HCT116 (cell line): ENCODE data around the gene HOXD8. TPM values are rescaled to one million over a fixed set of nuclear protein-coding genes. Genes with fewer than 3 reads are reported as not detected.

Experiments
- ATAC-seq: fragments of 200-7000 bp; cut with Tn5 transposase; 2 replicates; pipeline ENCODE4 v1.9.1; 2020; ENCODE audit warnings: mild to moderate bottlenecking, moderate library complexity
- BruUV-seq: library from RNA; stranded (reverse); fragments of 400-500 nt; replicated peaks from 2 replicates; lab custom pipeline; 2021; lab: Mats Ljungman, UMichigan
- CTCF ChIA-PET: fragments of 300-600 bp; sonication (Branson Sonifier 250); formaldehyde crosslinking; loops from one replicate; lab custom pipeline; 2021; ENCODE audit warnings: antibody characterized with exemption; lab: Charles Lee
- POLR2A ChIA-PET: fragments of 300-600, 350-600 bp; sonication (Branson Sonifier 250); formaldehyde crosslinking; loops from one replicate; lab custom pipeline; 2021; ENCODE audit warnings: antibody characterized with exemption; lab: Charles Lee
- RAD21 ChIA-PET, 2 experiments: fragments of 300-600 bp; sonication (Branson Sonifier 250); formaldehyde crosslinking; loops; one replicate each; lab custom pipeline; 2023; ENCODE audit warnings: low total read pairs in 2 of 2; ENCODE audit not compliant: uncharacterized antibody in 2 of 2, unreplicated experiment in 2 of 2, low non-redundant PET in 1 of 2; lab: Charles Lee
- DNase-seq: peaks from one replicate; pipeline ENCODE4 v3.0.0-alpha.2; 2010; ENCODE audit warnings: low read depth, low spot score
- H2AFZ ChIP-seq: fragments of 200-600 bp; shearing (Covaris generic), sonication (generic); 2 replicates; pipeline ENCODE4 v1.6.1; 2017; ENCODE audit warnings: low read depth, mixed run types, mixed read lengths, antibody characterized with exemption, low read length; ENCODE audit not compliant: poor library complexity, severe bottlenecking
- H3K27ac ChIP-seq: 2 replicates; pipeline ENCODE4 v1.5.1; 2012; ENCODE audit warnings: low read depth, low read length
- H3K27me3 ChIP-seq: fragments of 200-600 bp; sonication (generic); 2 replicates; pipeline ENCODE4 v1.6.1; 2016; ENCODE audit warnings: mixed run types, low read length, mixed read lengths; ENCODE audit not compliant: insufficient read depth
- H3K36me3 ChIP-seq, 2 experiments: fragments of 200-500 bp in 1 of 2; fragments of 200-600 bp in 1 of 2; sonication (Bioruptor generic) in 1 of 2; sonication (generic) in 1 of 2; 2 replicates each; pipeline versions ENCODE4 v1.5.1 to v1.6.1; 2014 to 2016; ENCODE audit warnings: low read length in 2 of 2, inconsistent platforms in 1 of 2, mixed read lengths in 1 of 2, mixed run types in 1 of 2; ENCODE audit not compliant: insufficient read depth in 2 of 2, control insufficient read depth in 1 of 2
- H3K4me1 ChIP-seq, 2 experiments: fragments of 200-600 bp in 1 of 2; sonication (generic) in 1 of 2; 2 replicates each; pipeline versions ENCODE4 v1.5.1 to v1.6.1; 2012 to 2017; ENCODE audit warnings: low read length in 2 of 2, inconsistent platforms in 1 of 2, mild to moderate bottlenecking in 1 of 2, mixed read lengths in 1 of 2, mixed run types in 1 of 2, moderate library complexity in 1 of 2; ENCODE audit not compliant: insufficient read depth in 2 of 2, control insufficient read depth in 1 of 2
- H3K4me2 ChIP-seq: fragments of 200-600 bp; sonication (generic); 2 replicates; pipeline ENCODE4 v1.6.1; 2017; ENCODE audit warnings: mixed run types, low read length, mixed read lengths
- H3K4me3 ChIP-seq, 2 experiments: fragments of 200-600 bp in 1 of 2; sonication (generic) in 1 of 2; replicated peaks in 1 of 2; 2 replicates each; pipeline ENCODE4 v1.5.1; 2011 to 2016; ENCODE audit warnings: low read length in 2 of 2, control low read depth in 1 of 2, low read depth in 1 of 2, mild to moderate bottlenecking in 1 of 2, mixed read lengths in 1 of 2, mixed run types in 1 of 2
- H3K79me2 ChIP-seq: fragments of 200-600 bp; sonication (generic); 2 replicates; pipeline ENCODE4 v1.6.1; 2017; ENCODE audit warnings: mild to moderate bottlenecking, mixed run types, low read length, moderate library complexity, mixed read lengths; ENCODE audit not compliant: insufficient read depth
- H3K9ac ChIP-seq: fragments of 200-600 bp; sonication (generic); 2 replicates; pipeline ENCODE4 v1.6.1; 2016; ENCODE audit warnings: low read length, mixed read lengths
- H3K9me2 ChIP-seq: fragments of 200-600 bp; sonication (generic), shearing (Covaris generic); 2 replicates; pipeline ENCODE4 v1.6.1; 2017; ENCODE audit warnings: mixed run types, mild to moderate bottlenecking, moderate library complexity; ENCODE audit not compliant: insufficient read depth
- H3K9me3 ChIP-seq, 2 experiments: fragments of 200-500 bp in 1 of 2; fragments of 200-600 bp in 1 of 2; sonication (Bioruptor generic) in 1 of 2; sonication (generic) in 1 of 2; 2 replicates each; pipeline ENCODE4 v1.6.1; 2014 to 2017; ENCODE audit warnings: low read length in 2 of 2, mixed read lengths in 2 of 2, inconsistent platforms in 1 of 2, low read depth in 1 of 2, mild to moderate bottlenecking in 1 of 2, mixed run types in 1 of 2, moderate library complexity in 1 of 2; ENCODE audit not compliant: control insufficient read depth in 1 of 2, insufficient read depth in 1 of 2
- H4K20me1 ChIP-seq: fragments of 200-600 bp; sonication (generic), shearing (Covaris generic); 2 replicates; pipeline ENCODE4 v1.6.1; 2017; ENCODE audit warnings: mixed run types, mild to moderate bottlenecking, moderate library complexity; ENCODE audit not compliant: insufficient read depth
- ATF3 ChIP-seq: IDR thresholded peaks from 2 replicates; pipeline ENCODE4 v1.6.1; 2012
- CEBPB ChIP-seq: IDR thresholded peaks from 2 replicates; pipeline ENCODE4 v1.6.1; 2012; ENCODE audit warnings: low read depth
- ELF1 ChIP-seq: IDR thresholded peaks from 2 replicates; pipeline ENCODE4 v1.6.1; 2012; ENCODE audit warnings: low read depth, borderline replicate concordance
- EZH2phosphoT487 ChIP-seq: fragments of 200-600 bp; IDR thresholded peaks from 2 replicates; pipeline ENCODE4 v1.6.1; 2018; ENCODE audit warnings: antibody characterized with exemption, borderline replicate concordance
- RAD21 ChIP-seq: IDR thresholded peaks from 2 replicates; pipeline ENCODE4 v1.6.1; 2012; ENCODE audit warnings: low read depth, mild to moderate bottlenecking
- SIN3A ChIP-seq: IDR thresholded peaks from 2 replicates; pipeline ENCODE4 v1.6.1; 2012; ENCODE audit warnings: low read depth
- SP1 ChIP-seq: IDR thresholded peaks from 2 replicates; pipeline ENCODE4 v1.6.1; 2012; ENCODE audit warnings: low read depth
- SRF ChIP-seq: IDR thresholded peaks from 2 replicates; pipeline ENCODE4 v1.6.1; 2012; ENCODE audit warnings: low read depth
- TCF7L2 ChIP-seq: IDR thresholded peaks from 2 replicates; pipeline ENCODE4 v1.7.0; 2011; ENCODE audit warnings: borderline replicate concordance, inconsistent platforms; ENCODE audit not compliant: insufficient read depth, insufficient read length; ENCODE audit errors: extremely low read depth
- YY1 ChIP-seq: IDR thresholded peaks from 2 replicates; pipeline ENCODE4 v1.6.1; 2011; ENCODE audit warnings: low read length, low read depth, moderate library complexity, mild to moderate bottlenecking; ENCODE audit not compliant: insufficient replicate concordance; ENCODE audit errors: extremely low read depth
- ZFX ChIP-seq: fragments of 450-650 bp; IDR thresholded peaks from 2 replicates; pipeline ENCODE4 v1.6.1; 2017
- ZNF274 ChIP-seq: fragments of 200-500 bp; sonication (Bioruptor generic); IDR thresholded peaks from 2 replicates; pipeline ENCODE4 v1.6.1; 2014; ENCODE audit warnings: mild to moderate bottlenecking, low read depth, low read length, inconsistent platforms
- intact Hi-C: fragments of 100-400 bp; cut with micrococcal nuclease; formaldehyde crosslinking; loops from 2 replicates; pipeline ENCODE4 v1.10.0; 2022
- total RNA-seq: library from RNA; stranded (reverse); gene quantifications from one replicate; pipeline ENCODE4 v1.2.1, GENCODE V29; 2021; ENCODE audit not compliant: unreplicated experiment
- TF ChIP-seq, protein P1 (sequence below): IDR thresholded peaks from 2 replicates; pipeline ENCODE4 v1.6.1; 2012; ENCODE audit warnings: low read depth

HOXD8 gene
- total RNA-seq, 1 experiment from 2014 or later: 6.0 TPM

DNA sequence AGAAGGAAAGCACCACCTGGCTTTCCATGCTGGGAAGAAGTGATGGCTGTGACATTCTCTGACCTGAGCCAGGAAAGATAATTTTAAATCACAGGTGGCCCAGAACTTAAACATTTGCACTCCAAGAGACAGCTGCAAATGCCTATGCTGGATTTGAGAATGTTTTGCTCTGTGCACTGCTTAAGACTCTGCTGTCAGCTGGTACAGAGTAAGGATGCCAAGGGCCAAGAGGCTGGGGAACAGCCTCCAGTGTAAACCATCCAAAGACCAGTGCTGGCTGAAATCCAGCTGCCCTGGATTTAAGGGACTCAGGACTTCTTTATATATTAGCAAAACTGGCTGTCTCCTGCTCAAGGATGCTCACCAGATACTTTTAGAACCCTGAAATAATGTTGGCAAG, 3.9 kb downstream of the HOXD8 start:
- ATAC-seq: no peak
- no peak overlapping the region for H3K27ac ChIP-seq
- RAD21 ChIA-PET: no interaction called here
- no peak for DNase-seq
- no peaks in the 10 kb centered on the region for H4K20me1 ChIP-seq
- no peak overlapping the region for H3K4me3 ChIP-seq
- CTCF ChIA-PET: interaction anchor here (1.1 to 1.9 kb wide), 5 partner anchors 322 to 521 kb away, joined by 3 to 7 read pairs (median 4); no protein-coding TSS in a partner anchor
- peaks cover 9 to 29% of the 10 kb centered on the region in 2 experiments; a peak in 3 of 4 replicates for H3K4me1 ChIP-seq
- POLR2A ChIA-PET: no interaction called here
- H3K79me2 ChIP-seq: no peaks in the 10 kb centered on the region
- H3K9me3 ChIP-seq: no peaks in the 10 kb centered on the region
- no peaks in the 10 kb centered on the region for H3K27me3 ChIP-seq
- intact Hi-C loops: no loop called here
- H3K9ac ChIP-seq: no peak overlapping the region
- no peaks in the 10 kb centered on the region for H3K9me2 ChIP-seq
- H2AFZ ChIP-seq: no peak overlapping the region
- H3K36me3 ChIP-seq: no peaks in the 10 kb centered on the region
- H3K4me2 ChIP-seq: no peak overlapping the region
- TF ChIP-seq SP1 (no peak), SIN3A (no peak), ZNF274 (no peak), CEBPB (no peak), RAD21 (no peak), YY1 (no peak), TCF7L2 (no peak), EZH2phosphoT487 (no peak), ATF3 (no peak), ZFX (no peak), ELF1 (no peak), SRF (no peak)
- TF ChIP-seq, protein P1, sequence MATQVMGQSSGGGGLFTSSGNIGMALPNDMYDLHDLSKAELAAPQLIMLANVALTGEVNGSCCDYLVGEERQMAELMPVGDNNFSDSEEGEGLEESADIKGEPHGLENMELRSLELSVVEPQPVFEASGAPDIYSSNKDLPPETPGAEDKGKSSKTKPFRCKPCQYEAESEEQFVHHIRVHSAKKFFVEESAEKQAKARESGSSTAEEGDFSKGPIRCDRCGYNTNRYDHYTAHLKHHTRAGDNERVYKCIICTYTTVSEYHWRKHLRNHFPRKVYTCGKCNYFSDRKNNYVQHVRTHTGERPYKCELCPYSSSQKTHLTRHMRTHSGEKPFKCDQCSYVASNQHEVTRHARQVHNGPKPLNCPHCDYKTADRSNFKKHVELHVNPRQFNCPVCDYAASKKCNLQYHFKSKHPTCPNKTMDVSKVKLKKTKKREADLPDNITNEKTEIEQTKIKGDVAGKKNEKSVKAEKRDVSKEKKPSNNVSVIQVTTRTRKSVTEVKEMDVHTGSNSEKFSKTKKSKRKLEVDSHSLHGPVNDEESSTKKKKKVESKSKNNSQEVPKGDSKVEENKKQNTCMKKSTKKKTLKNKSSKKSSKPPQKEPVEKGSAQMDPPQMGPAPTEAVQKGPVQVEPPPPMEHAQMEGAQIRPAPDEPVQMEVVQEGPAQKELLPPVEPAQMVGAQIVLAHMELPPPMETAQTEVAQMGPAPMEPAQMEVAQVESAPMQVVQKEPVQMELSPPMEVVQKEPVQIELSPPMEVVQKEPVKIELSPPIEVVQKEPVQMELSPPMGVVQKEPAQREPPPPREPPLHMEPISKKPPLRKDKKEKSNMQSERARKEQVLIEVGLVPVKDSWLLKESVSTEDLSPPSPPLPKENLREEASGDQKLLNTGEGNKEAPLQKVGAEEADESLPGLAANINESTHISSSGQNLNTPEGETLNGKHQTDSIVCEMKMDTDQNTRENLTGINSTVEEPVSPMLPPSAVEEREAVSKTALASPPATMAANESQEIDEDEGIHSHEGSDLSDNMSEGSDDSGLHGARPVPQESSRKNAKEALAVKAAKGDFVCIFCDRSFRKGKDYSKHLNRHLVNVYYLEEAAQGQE: no peak
- BruUV-seq: no TSS peak
